Right forelimb (tissue), 1 donor: Measurements from ENCODE around the gene SSNA1.

Experiments
- DNase-seq: peaks from one replicate; pipeline ENCODE4 v3.0.0-alpha.2; 2018

The SSNA1 gene

GRCh38 chr9:137184881-137185660 is 3.4 kb upstream of the SSNA1 start:
- no peak for DNase-seq

- no peak for DNase-seq
Measured at GRCh38 chr9:137185921-137186320, 2.6 kb upstream of the SSNA1 start.

GRCh38 chr9:137186385-137186784 is 2.1 kb upstream of the SSNA1 start:
- no peak for DNase-seq

GRCh38 chr9:137187386-137187785 is 1.1 kb upstream of the SSNA1 start:
- DNase-seq: no peak

- DNase-seq: no peak
Measured at GRCh38 chr9:137188086-137188489, 388 bp upstream of the SSNA1 start.

GRCh38 chr9:137189297-137190295 is 1.1 kb downstream of the SSNA1 start:
- DNase-seq: no peak

- DNase-seq: no peak
Measured at GRCh38 chr9:137190315-137190856, 1.9 kb downstream of the SSNA1 start.

- no peak for DNase-seq
Measured at GRCh38 chr9:137191245-137191644, 2.8 kb downstream of the SSNA1 start.

- DNase-seq: no peak
Measured at GRCh38 chr9:137191691-137192447, 3.4 kb downstream of the SSNA1 start.

GRCh38 chr9:137192448-137192780 is 3.9 kb downstream of the SSNA1 start:
- no peak for DNase-seq

- DNase-seq: no peak
Measured at GRCh38 chr9:137192859-137193258, 4.4 kb downstream of the SSNA1 start.

GRCh38 chr9:137193771-137194170 is 5.3 kb downstream of the SSNA1 start:
- no peak for DNase-seq

GRCh38 chr9:137194388-137194787 is 5.9 kb downstream of the SSNA1 start:
- DNase-seq: no peak

GRCh38 chr9:137194909-137195308 is 6.4 kb downstream of the SSNA1 start:
- DNase-seq: no peak

- DNase-seq: no peak
Measured at GRCh38 chr9:137195525-137196220, 7.2 kb downstream of the SSNA1 start.

GRCh38 chr9:137198051-137198901 is 9.8 kb downstream of the SSNA1 start:
- no peak for DNase-seq

GRCh38 chr9:137198902-137199283 is 10.4 kb downstream of the SSNA1 start:
- no peak for DNase-seq

GRCh38 chr9:137199411-137200121 is 11.1 kb downstream of the SSNA1 start:
- DNase-seq: no peak

- peak; percentile 97 for DNase-seq
Measured at GRCh38 chr9:137200311-137201204, 12.1 kb downstream of the SSNA1 start, which contains the start of gene TPRN. Gene TPRN (minus strand): TSS chr9:137200741. CDS start chr9:137200711, 30 bp downstream.
